H1 (cell line): Measurements from ENCODE around the gene CHD2. TPM values are rescaled to one million over a fixed set of nuclear protein-coding genes. Genes with fewer than 3 reads are reported as not detected.

Experiments
- EZH2 ChIP-seq: fragments of 200-600 bp; sonication (generic); IDR thresholded peaks from 2 replicates; pipeline ENCODE4 v1.7.1; 2012; ENCODE audit warnings: low read depth, mild to moderate bottlenecking, moderate library complexity, low read length, inconsistent platforms; ENCODE audit not compliant: severe bottlenecking
- GABPA ChIP-seq: IDR thresholded peaks from 2 replicates; pipeline ENCODE4 v1.6.1; 2011; ENCODE audit warnings: mild to moderate bottlenecking, low read length, moderate library complexity, borderline replicate concordance; ENCODE audit not compliant: insufficient read depth
- polyA plus RNA-seq, 7 experiments: library from polyadenylated mRNA; depleted of rRNA in 3 of 7; stranded (reverse) in 5 of 7; unstranded in 2 of 7; fragments of >200 nt in 5 of 7; fragments of 200-250 nt in 2 of 7; gene quantifications; 1 replicate in 5 of 7; 2 replicates in 1 of 7; 4 replicates in 1 of 7; pipeline versions ENCODE4 v1.2.1 to v1.2.3, GENCODE V29; 2011 to 2013; ENCODE audit warnings: missing spikeins in 2 of 7, mixed read lengths in 2 of 7
- total RNA-seq: library from RNA; stranded (reverse); fragmentation: NEBNext Ultra II Directional; extraction: Animal tissue kit (Norgen Biotek cat#: 25700); gene quantifications from 2 replicates; pipeline ENCODE4 v1.2.1, GENCODE V29; 2021
- TF ChIP-seq, protein P1 (sequence below): fragments of 300-600 bp; sonication (generic); IDR thresholded peaks from 2 replicates; pipeline ENCODE4 v1.7.1; 2012; ENCODE audit warnings: low read length, moderate library complexity, mild to moderate bottlenecking, inconsistent platforms; ENCODE audit not compliant: insufficient replicate concordance

The CHD2 gene
- total and polyA plus RNA-seq, 2 of the 8 experiments (the other 6 are each of a cell fraction or from before 2014, with no cell fraction given), result 28.8 to 70.0 TPM

DNA sequence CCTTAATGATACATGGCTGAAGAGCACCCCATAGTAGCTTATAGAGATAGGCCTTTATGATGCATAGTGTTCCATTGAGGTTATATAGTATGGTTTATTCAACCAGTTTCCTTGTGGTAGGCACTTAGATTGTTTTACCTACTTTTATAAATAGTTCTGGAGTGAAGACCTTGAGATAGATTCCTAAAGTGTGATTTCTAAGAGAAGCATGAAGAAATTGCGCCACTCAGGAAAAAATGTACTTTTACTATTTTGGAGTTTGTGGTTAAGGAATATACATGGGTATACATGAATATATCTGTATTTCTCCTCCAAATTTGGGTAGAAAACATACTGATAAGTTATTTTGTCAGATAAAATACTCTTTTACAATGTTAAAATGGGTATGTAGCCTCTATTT lies 70.5 kb downstream of the CHD2 start (continued):
- TF ChIP-seq, protein P1, sequence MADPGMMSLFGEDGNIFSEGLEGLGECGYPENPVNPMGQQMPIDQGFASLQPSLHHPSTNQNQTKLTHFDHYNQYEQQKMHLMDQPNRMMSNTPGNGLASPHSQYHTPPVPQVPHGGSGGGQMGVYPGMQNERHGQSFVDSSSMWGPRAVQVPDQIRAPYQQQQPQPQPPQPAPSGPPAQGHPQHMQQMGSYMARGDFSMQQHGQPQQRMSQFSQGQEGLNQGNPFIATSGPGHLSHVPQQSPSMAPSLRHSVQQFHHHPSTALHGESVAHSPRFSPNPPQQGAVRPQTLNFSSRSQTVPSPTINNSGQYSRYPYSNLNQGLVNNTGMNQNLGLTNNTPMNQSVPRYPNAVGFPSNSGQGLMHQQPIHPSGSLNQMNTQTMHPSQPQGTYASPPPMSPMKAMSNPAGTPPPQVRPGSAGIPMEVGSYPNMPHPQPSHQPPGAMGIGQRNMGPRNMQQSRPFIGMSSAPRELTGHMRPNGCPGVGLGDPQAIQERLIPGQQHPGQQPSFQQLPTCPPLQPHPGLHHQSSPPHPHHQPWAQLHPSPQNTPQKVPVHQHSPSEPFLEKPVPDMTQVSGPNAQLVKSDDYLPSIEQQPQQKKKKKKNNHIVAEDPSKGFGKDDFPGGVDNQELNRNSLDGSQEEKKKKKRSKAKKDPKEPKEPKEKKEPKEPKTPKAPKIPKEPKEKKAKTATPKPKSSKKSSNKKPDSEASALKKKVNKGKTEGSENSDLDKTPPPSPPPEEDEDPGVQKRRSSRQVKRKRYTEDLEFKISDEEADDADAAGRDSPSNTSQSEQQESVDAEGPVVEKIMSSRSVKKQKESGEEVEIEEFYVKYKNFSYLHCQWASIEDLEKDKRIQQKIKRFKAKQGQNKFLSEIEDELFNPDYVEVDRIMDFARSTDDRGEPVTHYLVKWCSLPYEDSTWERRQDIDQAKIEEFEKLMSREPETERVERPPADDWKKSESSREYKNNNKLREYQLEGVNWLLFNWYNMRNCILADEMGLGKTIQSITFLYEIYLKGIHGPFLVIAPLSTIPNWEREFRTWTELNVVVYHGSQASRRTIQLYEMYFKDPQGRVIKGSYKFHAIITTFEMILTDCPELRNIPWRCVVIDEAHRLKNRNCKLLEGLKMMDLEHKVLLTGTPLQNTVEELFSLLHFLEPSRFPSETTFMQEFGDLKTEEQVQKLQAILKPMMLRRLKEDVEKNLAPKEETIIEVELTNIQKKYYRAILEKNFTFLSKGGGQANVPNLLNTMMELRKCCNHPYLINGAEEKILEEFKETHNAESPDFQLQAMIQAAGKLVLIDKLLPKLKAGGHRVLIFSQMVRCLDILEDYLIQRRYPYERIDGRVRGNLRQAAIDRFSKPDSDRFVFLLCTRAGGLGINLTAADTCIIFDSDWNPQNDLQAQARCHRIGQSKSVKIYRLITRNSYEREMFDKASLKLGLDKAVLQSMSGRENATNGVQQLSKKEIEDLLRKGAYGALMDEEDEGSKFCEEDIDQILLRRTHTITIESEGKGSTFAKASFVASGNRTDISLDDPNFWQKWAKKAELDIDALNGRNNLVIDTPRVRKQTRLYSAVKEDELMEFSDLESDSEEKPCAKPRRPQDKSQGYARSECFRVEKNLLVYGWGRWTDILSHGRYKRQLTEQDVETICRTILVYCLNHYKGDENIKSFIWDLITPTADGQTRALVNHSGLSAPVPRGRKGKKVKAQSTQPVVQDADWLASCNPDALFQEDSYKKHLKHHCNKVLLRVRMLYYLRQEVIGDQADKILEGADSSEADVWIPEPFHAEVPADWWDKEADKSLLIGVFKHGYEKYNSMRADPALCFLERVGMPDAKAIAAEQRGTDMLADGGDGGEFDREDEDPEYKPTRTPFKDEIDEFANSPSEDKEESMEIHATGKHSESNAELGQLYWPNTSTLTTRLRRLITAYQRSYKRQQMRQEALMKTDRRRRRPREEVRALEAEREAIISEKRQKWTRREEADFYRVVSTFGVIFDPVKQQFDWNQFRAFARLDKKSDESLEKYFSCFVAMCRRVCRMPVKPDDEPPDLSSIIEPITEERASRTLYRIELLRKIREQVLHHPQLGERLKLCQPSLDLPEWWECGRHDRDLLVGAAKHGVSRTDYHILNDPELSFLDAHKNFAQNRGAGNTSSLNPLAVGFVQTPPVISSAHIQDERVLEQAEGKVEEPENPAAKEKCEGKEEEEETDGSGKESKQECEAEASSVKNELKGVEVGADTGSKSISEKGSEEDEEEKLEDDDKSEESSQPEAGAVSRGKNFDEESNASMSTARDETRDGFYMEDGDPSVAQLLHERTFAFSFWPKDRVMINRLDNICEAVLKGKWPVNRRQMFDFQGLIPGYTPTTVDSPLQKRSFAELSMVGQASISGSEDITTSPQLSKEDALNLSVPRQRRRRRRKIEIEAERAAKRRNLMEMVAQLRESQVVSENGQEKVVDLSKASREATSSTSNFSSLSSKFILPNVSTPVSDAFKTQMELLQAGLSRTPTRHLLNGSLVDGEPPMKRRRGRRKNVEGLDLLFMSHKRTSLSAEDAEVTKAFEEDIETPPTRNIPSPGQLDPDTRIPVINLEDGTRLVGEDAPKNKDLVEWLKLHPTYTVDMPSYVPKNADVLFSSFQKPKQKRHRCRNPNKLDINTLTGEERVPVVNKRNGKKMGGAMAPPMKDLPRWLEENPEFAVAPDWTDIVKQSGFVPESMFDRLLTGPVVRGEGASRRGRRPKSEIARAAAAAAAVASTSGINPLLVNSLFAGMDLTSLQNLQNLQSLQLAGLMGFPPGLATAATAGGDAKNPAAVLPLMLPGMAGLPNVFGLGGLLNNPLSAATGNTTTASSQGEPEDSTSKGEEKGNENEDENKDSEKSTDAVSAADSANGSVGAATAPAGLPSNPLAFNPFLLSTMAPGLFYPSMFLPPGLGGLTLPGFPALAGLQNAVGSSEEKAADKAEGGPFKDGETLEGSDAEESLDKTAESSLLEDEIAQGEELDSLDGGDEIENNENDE, result no peak
- TF ChIP-seq GABPA, result no peak
- no peak for TF ChIP-seq EZH2
